Endodermal cell (in vitro differentiated cells): ENCODE data around the gene WBP1L. TPM values are rescaled to one million over a fixed set of nuclear protein-coding genes. Genes with fewer than 3 reads are reported as not detected.

Experiments
- DNase-seq: peaks from one replicate; pipeline ENCODE4 v3.0.0-alpha.2; 2017
- H3K27ac ChIP-seq: 2 replicates; pipeline ENCODE4 v1.5.1; 2013; ENCODE audit warnings: mild to moderate bottlenecking, low read depth, low read length, moderate library complexity
- H3K27me3 ChIP-seq: 2 replicates; pipeline ENCODE4 v1.6.1; 2013; ENCODE audit warnings: mild to moderate bottlenecking, low read length, moderate library complexity; ENCODE audit not compliant: insufficient read depth, control insufficient read depth, poor library complexity, severe bottlenecking
- H3K36me3 ChIP-seq: 2 replicates; pipeline ENCODE4 v1.7.0; 2013; ENCODE audit warnings: mild to moderate bottlenecking, low read length, moderate library complexity; ENCODE audit not compliant: control insufficient read depth, insufficient read depth
- H3K4me1 ChIP-seq: one replicate; pipeline ENCODE4 v1.7.0; 2013; ENCODE audit warnings: low read length; ENCODE audit not compliant: control insufficient read depth, insufficient read depth
- H3K4me3 ChIP-seq: 2 replicates; pipeline ENCODE4 v1.5.1; 2013; ENCODE audit warnings: mild to moderate bottlenecking, low read length, moderate library complexity
- H3K9ac ChIP-seq: 2 replicates; pipeline ENCODE4 v1.6.1; 2013; ENCODE audit warnings: mild to moderate bottlenecking, low read length, moderate library complexity; ENCODE audit not compliant: poor library complexity, severe bottlenecking; ENCODE audit errors: extremely low read depth
- H3K9me3 ChIP-seq: 2 replicates; pipeline ENCODE4 v1.6.1; 2013; ENCODE audit warnings: mild to moderate bottlenecking, low read length, moderate library complexity; ENCODE audit not compliant: control insufficient read depth
- H3K27ac Mint-ChIP-seq: 2 replicates; pipeline ENCODE4 v1.8.0; 2020; ENCODE audit warnings: mixed read lengths
- H3K27me3 Mint-ChIP-seq: 2 replicates; pipeline ENCODE4 v1.8.0; 2021; ENCODE audit warnings: mild to moderate bottlenecking, mixed read lengths; ENCODE audit not compliant: insufficient read depth
- H3K36me3 Mint-ChIP-seq: 2 replicates; pipeline ENCODE4 v1.8.0; 2020; ENCODE audit warnings: low read depth, mixed read lengths
- H3K4me1 Mint-ChIP-seq: 2 replicates; pipeline ENCODE4 v1.8.0; 2020; ENCODE audit warnings: mixed read lengths
- H3K4me3 Mint-ChIP-seq: 2 replicates; pipeline ENCODE4 v1.8.0; 2020; ENCODE audit warnings: mild to moderate bottlenecking, moderate library complexity, mixed read lengths
- H3K9me3 Mint-ChIP-seq: 2 replicates; pipeline ENCODE4 v1.8.0; 2020; ENCODE audit warnings: mild to moderate bottlenecking, mixed read lengths
- WGBS, 2 experiments: methylation state at CpG; one replicate each; pipeline versions ENCODE4 v1.1.5 to v1.1.7; 2013; ENCODE audit warnings: missing lambda C conversion rate in 2 of 2, mixed read lengths in 1 of 2; ENCODE audit not compliant: insufficient coverage in 1 of 2, insufficient read length in 1 of 2; 5-methylcytosine and 5-hydroxymethylcytosine counted together
- total RNA-seq, 2 donors: library from RNA; stranded (reverse); fragmentation: NEBNext Ultra II Directional in 1 of 2; extraction: Animal tissue kit (Norgen Biotek cat#: 25700) in 1 of 2; gene quantifications; 2 replicates in 1 of 2; 3 replicates in 1 of 2; pipeline ENCODE4 v1.2.1, GENCODE V29; 2021
- TF ChIP-seq, protein P1 (sequence below): fragments of 200-600 bp; sonication (generic); conservative IDR thresholded peaks from 2 replicates; pipeline ENCODE4 v1.5.0; 2021; ENCODE audit warnings: antibody characterized with exemption, mild to moderate bottlenecking

WBP1L gene
- total RNA-seq, 2 donors from 2014 or later, result 23.5 to 25.8 TPM

DNA sequence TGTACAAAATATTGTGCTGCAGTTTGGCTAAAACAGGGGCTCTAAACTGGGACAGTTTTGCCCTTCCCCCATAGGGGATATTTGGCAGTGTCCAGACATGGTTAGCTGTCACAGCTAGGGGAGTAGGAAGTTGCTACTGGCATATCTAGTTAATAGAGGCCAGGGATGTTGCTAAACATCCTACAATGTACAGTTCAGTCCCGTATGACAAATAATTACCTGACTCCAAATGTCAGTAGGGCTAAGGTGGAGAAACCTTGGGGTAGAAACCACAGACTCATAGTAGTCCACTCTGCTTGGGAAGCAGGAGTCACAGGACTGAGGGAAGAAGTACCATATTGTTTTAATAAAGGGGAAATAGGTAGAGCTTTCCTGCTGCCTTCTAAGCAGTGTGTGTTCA lies 39.8 kb downstream of the WBP1L start:
- Mint-ChIP-seq H3K27me3 (no peaks in the 10 kb centered on the region), H3K27ac (no peak overlapping the region), H3K4me3 (no peak overlapping the region), H3K36me3 (no peaks in the 10 kb centered on the region), H3K9me3 (no peaks in the 10 kb centered on the region), H3K4me1 (peaks cover 33% of the 10 kb centered on the region)
- no peaks in the 10 kb centered on the region for H3K27me3 ChIP-seq
- no peak overlapping the region for H3K9ac ChIP-seq
- no peak overlapping the region for H3K27ac ChIP-seq
- H3K9me3 ChIP-seq, result no peaks in the 10 kb centered on the region
- DNase-seq, result no peak
- peaks cover 13% of the 10 kb centered on the region for H3K4me1 ChIP-seq
- 100% methylated on average over 1 of the region's 1 CpG for WGBS, 2 experiments
- TF ChIP-seq, protein P1, sequence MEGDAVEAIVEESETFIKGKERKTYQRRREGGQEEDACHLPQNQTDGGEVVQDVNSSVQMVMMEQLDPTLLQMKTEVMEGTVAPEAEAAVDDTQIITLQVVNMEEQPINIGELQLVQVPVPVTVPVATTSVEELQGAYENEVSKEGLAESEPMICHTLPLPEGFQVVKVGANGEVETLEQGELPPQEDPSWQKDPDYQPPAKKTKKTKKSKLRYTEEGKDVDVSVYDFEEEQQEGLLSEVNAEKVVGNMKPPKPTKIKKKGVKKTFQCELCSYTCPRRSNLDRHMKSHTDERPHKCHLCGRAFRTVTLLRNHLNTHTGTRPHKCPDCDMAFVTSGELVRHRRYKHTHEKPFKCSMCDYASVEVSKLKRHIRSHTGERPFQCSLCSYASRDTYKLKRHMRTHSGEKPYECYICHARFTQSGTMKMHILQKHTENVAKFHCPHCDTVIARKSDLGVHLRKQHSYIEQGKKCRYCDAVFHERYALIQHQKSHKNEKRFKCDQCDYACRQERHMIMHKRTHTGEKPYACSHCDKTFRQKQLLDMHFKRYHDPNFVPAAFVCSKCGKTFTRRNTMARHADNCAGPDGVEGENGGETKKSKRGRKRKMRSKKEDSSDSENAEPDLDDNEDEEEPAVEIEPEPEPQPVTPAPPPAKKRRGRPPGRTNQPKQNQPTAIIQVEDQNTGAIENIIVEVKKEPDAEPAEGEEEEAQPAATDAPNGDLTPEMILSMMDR, result no peak
- no peaks in the 10 kb centered on the region for H3K36me3 ChIP-seq
- no peak overlapping the region for H3K4me3 ChIP-seq

GRCh38 chr10:102785818-102786217 lies 42.1 kb downstream of the WBP1L start:
- peaks cover 5% of the 10 kb centered on the region for H3K9me3 Mint-ChIP-seq
- TF ChIP-seq, protein P1, result no peak
- H3K27ac ChIP-seq, result no peak overlapping the region
- no peaks in the 10 kb centered on the region for H3K27me3 Mint-ChIP-seq
- peaks cover 17% of the 10 kb centered on the region for H3K4me1 Mint-ChIP-seq
- 96 to 100% methylated on average over 2 of the region's 2 CpGs for WGBS, 2 experiments
- no peak for DNase-seq
- no peak overlapping the region for H3K27ac Mint-ChIP-seq
- no peak overlapping the region for H3K4me3 ChIP-seq
- no peak overlapping the region for H3K4me3 Mint-ChIP-seq
- no peak overlapping the region for H3K9ac ChIP-seq
- no peaks in the 10 kb centered on the region for H3K36me3 ChIP-seq
- peaks cover 4% of the 10 kb centered on the region for H3K36me3 Mint-ChIP-seq
- no peaks in the 10 kb centered on the region for H3K27me3 ChIP-seq
- no peaks in the 10 kb centered on the region for H3K9me3 ChIP-seq
- peaks cover 7% of the 10 kb centered on the region for H3K4me1 ChIP-seq

DNA sequence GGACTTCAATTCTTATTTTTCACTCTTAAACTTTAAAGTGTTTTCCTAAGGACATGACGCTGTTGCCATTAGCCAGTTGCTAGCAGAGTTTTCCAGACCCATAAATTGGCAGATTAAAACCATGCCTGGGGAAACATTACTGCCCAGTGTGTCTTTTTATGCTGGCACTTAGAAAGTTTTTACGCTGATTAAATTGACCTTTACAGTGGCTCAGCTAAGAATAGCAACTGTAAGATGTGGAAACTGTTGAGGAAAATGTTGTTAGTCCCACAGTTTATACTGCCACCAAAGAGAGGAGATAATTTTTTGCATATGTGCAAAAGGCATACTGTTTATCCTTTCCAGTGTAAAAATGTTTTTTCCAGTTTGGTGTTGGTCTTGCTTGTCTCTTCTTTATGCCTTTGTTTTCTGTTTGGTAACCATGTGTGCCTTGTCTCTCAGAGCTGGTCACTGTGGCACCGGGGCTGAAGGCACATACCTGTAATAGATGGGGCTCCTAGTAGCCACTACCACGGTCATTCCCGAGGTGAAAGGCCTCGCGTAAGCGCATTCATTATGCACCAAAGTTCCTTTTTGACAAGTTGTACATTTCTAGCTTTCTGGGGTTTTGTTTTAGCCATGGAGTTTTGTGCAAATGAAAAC lies 48.1 kb downstream of the WBP1L start:
- H3K27me3 ChIP-seq, result no peaks in the 10 kb centered on the region
- TF ChIP-seq, protein P1, result no peak
- no peaks in the 10 kb centered on the region for H3K4me1 ChIP-seq
- H3K4me3 ChIP-seq, result no peak overlapping the region
- WGBS, 2 experiments, result 94 to 96% methylated on average over 7 to 8 of the region's 8 CpGs
- DNase-seq, result no peak
- no peaks in the 10 kb centered on the region for H3K36me3 ChIP-seq
- Mint-ChIP-seq H3K4me3 (no peak overlapping the region), H3K36me3 (peaks cover 4% of the 10 kb centered on the region), H3K9me3 (peaks cover 5% of the 10 kb centered on the region), H3K4me1 (peaks cover 4% of the 10 kb centered on the region), H3K27me3 (no peaks in the 10 kb centered on the region), H3K27ac (no peak overlapping the region)
- H3K9ac ChIP-seq, result no peak overlapping the region
- no peaks in the 10 kb centered on the region for H3K9me3 ChIP-seq
- no peak overlapping the region for H3K27ac ChIP-seq
